SK-N-SH treated with all-trans-retinoic acid at 6 μM for 48 hours (cell line): ENCODE data around the gene PCDHAC2.

ENCODE experiments used
- ARNTL ChIP-seq: fragments of 450-650 bp; formaldehyde crosslinking; IDR thresholded peaks from 2 replicates; pipeline ENCODE4 v1.5.0; 2020; ENCODE audit warnings: low read depth, mild to moderate bottlenecking, moderate library complexity, borderline replicate concordance
- BACH2 ChIP-seq: fragments of 250-450 bp; sonication (Bioruptor Pico); IDR thresholded peaks from 2 replicates; pipeline ENCODE4 v1.9.0; 2021; ENCODE audit warnings: mild to moderate bottlenecking, borderline replicate concordance
- CREB5 ChIP-seq: fragments of 250-450 bp; sonication (Bioruptor Pico); IDR thresholded peaks from 2 replicates; pipeline ENCODE4 v1.5.1; 2020; ENCODE audit warnings: low read depth, mild to moderate bottlenecking, moderate library complexity
- CSRNP3 ChIP-seq: fragments of 250-450 bp; sonication (Bioruptor Pico); IDR thresholded peaks from 2 replicates; pipeline ENCODE4 v1.5.1; 2021; ENCODE audit warnings: mild to moderate bottlenecking, moderate library complexity
- ESRRG ChIP-seq: fragments of 250-450 bp; sonication (Bioruptor Pico); IDR thresholded peaks from 2 replicates; pipeline ENCODE4 v1.6.1; 2021; ENCODE audit warnings: mild to moderate bottlenecking
- GLIS3 ChIP-seq: fragments of 250-450 bp; sonication (Bioruptor Pico); IDR thresholded peaks from 2 replicates; pipeline ENCODE4 v1.5.0; 2020; ENCODE audit warnings: mild to moderate bottlenecking, moderate library complexity
- POU6F1 ChIP-seq: fragments of 250-450 bp; sonication (Bioruptor Pico); IDR thresholded peaks from 2 replicates; pipeline ENCODE4 v1.8.0; 2021; ENCODE audit warnings: low read depth, mild to moderate bottlenecking, moderate library complexity, borderline replicate concordance
- SNAI2 ChIP-seq: fragments of 250-450 bp; sonication (Bioruptor Pico); IDR thresholded peaks from 2 replicates; pipeline ENCODE4 v1.5.0; 2020; ENCODE audit warnings: mild to moderate bottlenecking, moderate library complexity
- TOX ChIP-seq: fragments of 250-450 bp; sonication (Bioruptor Pico); IDR thresholded peaks from 2 replicates; pipeline ENCODE4 v1.8.0; 2021; ENCODE audit warnings: mild to moderate bottlenecking, moderate library complexity, borderline replicate concordance
- ZNF8 ChIP-seq: fragments of 450-650 bp; formaldehyde crosslinking; IDR thresholded peaks from 2 replicates; pipeline ENCODE4 v1.5.0; 2020; ENCODE audit warnings: mild to moderate bottlenecking, moderate library complexity

- TF ChIP-seq ARNTL (CRISPR knock-in tag) (no peak), CSRNP3 (no peak), TOX (no peak), ESRRG (CRISPR knock-in tag) (no peak), SNAI2 (CRISPR knock-in tag) (no peak), BACH2 (no peak), POU6F1 (CRISPR knock-in tag) (no peak), ZNF8 (CRISPR knock-in tag) (no peak), CREB5 (CRISPR knock-in tag) (no peak), GLIS3 (CRISPR knock-in tag) (no peak)
Observed at GRCh38 chr5:141003791-141004611, 37.7 kb downstream of the PCDHAC2 start.
